Type B pancreatic cell (in vitro differentiated cells): Measurements from ENCODE around the gene SERINC5. TPM values are rescaled to one million over a fixed set of nuclear protein-coding genes. Genes with fewer than 3 reads are reported as not detected.

Source experiments
- DNase-seq: peaks from one replicate; pipeline ENCODE4 v3.0.0; 2021; ENCODE audit warnings: mixed read lengths; ENCODE audit not compliant: unreplicated experiment; ENCODE audit errors: extremely low spot score
- H3K27ac Mint-ChIP-seq: 2 replicates; pipeline ENCODE4 v1.8.0; 2021; ENCODE audit warnings: mild to moderate bottlenecking, mixed read lengths
- H3K27me3 Mint-ChIP-seq: 2 replicates; pipeline ENCODE4 v1.8.0; 2021; ENCODE audit warnings: mixed read lengths
- H3K36me3 Mint-ChIP-seq: 2 replicates; pipeline ENCODE4 v1.8.0; 2021; ENCODE audit warnings: mixed read lengths
- H3K4me1 Mint-ChIP-seq: one replicate; pipeline ENCODE4 v1.8.0; 2021; ENCODE audit warnings: mixed read lengths; ENCODE audit not compliant: unreplicated experiment
- H3K4me3 Mint-ChIP-seq: 2 replicates; pipeline ENCODE4 v1.8.0; 2021; ENCODE audit warnings: mild to moderate bottlenecking, mixed read lengths
- H3K9me3 Mint-ChIP-seq: 2 replicates; pipeline ENCODE4 v1.8.0; 2021; ENCODE audit warnings: mixed read lengths
- CTCF ChIP-seq: fragments of 200-600 bp; sonication (generic); conservative IDR thresholded peaks from 2 replicates; pipeline ENCODE4 v1.5.0; 2021; ENCODE audit warnings: antibody characterized with exemption, mild to moderate bottlenecking
- total RNA-seq: library from RNA; stranded (reverse); gene quantifications from 2 replicates; pipeline ENCODE4 v1.2.1, GENCODE V29; 2021; ENCODE audit warnings: low replicate concordance

The SERINC5 gene
- total RNA-seq, 1 donor from 2014 or later = 59.0 TPM

GRCh38 chr5:80246995-80247729, 8.7 kb downstream of the SERINC5 start:
- H3K27me3 Mint-ChIP-seq = no peaks in the 10 kb centered on the region

GRCh38 chr5:80246001-80246758, 9.7 kb downstream of the SERINC5 start:
- peak overlapping the region; percentile 51 for H3K4me3 Mint-ChIP-seq
- H3K9me3 Mint-ChIP-seq = peaks cover 8% of the 10 kb centered on the region
- TF ChIP-seq CTCF = no peak
- peak overlapping the region; percentile 90 for H3K27ac Mint-ChIP-seq
- peaks cover 32% of the 10 kb centered on the region for H3K36me3 Mint-ChIP-seq
- DNase-seq = no peak
- H3K27me3 Mint-ChIP-seq = no peaks in the 10 kb centered on the region
- H3K4me1 Mint-ChIP-seq = peaks cover 44% of the 10 kb centered on the region

More at GRCh38 chr5:80246995-80247729, 8.7 kb downstream of the SERINC5 start:
- no peak for TF ChIP-seq CTCF
- H3K4me1 Mint-ChIP-seq = peaks cover 44% of the 10 kb centered on the region
- peaks cover 5% of the 10 kb centered on the region for H3K9me3 Mint-ChIP-seq
- H3K4me3 Mint-ChIP-seq = peak overlapping the region; percentile 72
- no peak for DNase-seq
- H3K36me3 Mint-ChIP-seq = peaks cover 23% of the 10 kb centered on the region
- peak overlapping the region; percentile 90 for H3K27ac Mint-ChIP-seq

- DNase-seq = no peak
- Mint-ChIP-seq H3K27me3 (no peaks in the 10 kb centered on the region), H3K36me3 (peaks cover 29% of the 10 kb centered on the region), H3K4me1 (peaks cover 43% of the 10 kb centered on the region), H3K4me3 (no peak overlapping the region), H3K27ac (no peak overlapping the region), H3K9me3 (peaks cover 8% of the 10 kb centered on the region)
- no peak for TF ChIP-seq CTCF
These were observed 12.3 kb downstream of the SERINC5 start for GRCh38 chr5:80243567-80243966.

GRCh38 chr5:80242849-80243248, 13.0 kb downstream of the SERINC5 start:
- H3K4me1 Mint-ChIP-seq = peaks cover 41% of the 10 kb centered on the region
- no peak for TF ChIP-seq CTCF
- H3K9me3 Mint-ChIP-seq = peaks cover 8% of the 10 kb centered on the region
- H3K4me3 Mint-ChIP-seq = no peak overlapping the region
- H3K36me3 Mint-ChIP-seq = peaks cover 24% of the 10 kb centered on the region
- DNase-seq = no peak
- no peak overlapping the region for H3K27ac Mint-ChIP-seq
- H3K27me3 Mint-ChIP-seq = no peaks in the 10 kb centered on the region

GRCh38 chr5:80240368-80240986, 15.4 kb downstream of the SERINC5 start:
- peaks cover 8% of the 10 kb centered on the region for H3K9me3 Mint-ChIP-seq
- no peak for TF ChIP-seq CTCF
- DNase-seq = no peak
- no peak overlapping the region for H3K4me3 Mint-ChIP-seq
- H3K36me3 Mint-ChIP-seq = peaks cover 21% of the 10 kb centered on the region
- peaks cover 22% of the 10 kb centered on the region for H3K4me1 Mint-ChIP-seq
- no peak overlapping the region for H3K27ac Mint-ChIP-seq
- H3K27me3 Mint-ChIP-seq = no peaks in the 10 kb centered on the region
